A204.1 (cell line): Measurements from ENCODE around the gene MBOAT1.

Experiments used
- FAIRE-seq: peaks from 2 replicates; lab custom pipeline; 2012; peaks lifted over from hg19 to GRCh38; lab: Jason Lieb, UNC

The MBOAT1 gene

GRCh38 chr6:20137240-20137639 is 75.0 kb downstream of the MBOAT1 start:
- FAIRE-seq, result no peak

- no peak for FAIRE-seq
Observed at GRCh38 chr6:20135677-20136268, 76.5 kb downstream of the MBOAT1 start.

- FAIRE-seq, result no peak
Observed at GRCh38 chr6:20134613-20135012, 77.7 kb downstream of the MBOAT1 start.

GRCh38 chr6:20129290-20130088 is 82.8 kb downstream of the MBOAT1 start:
- FAIRE-seq, result no peak

- FAIRE-seq, result no peak
Observed at GRCh38 chr6:20128018-20128417, 84.3 kb downstream of the MBOAT1 start.

DNA sequence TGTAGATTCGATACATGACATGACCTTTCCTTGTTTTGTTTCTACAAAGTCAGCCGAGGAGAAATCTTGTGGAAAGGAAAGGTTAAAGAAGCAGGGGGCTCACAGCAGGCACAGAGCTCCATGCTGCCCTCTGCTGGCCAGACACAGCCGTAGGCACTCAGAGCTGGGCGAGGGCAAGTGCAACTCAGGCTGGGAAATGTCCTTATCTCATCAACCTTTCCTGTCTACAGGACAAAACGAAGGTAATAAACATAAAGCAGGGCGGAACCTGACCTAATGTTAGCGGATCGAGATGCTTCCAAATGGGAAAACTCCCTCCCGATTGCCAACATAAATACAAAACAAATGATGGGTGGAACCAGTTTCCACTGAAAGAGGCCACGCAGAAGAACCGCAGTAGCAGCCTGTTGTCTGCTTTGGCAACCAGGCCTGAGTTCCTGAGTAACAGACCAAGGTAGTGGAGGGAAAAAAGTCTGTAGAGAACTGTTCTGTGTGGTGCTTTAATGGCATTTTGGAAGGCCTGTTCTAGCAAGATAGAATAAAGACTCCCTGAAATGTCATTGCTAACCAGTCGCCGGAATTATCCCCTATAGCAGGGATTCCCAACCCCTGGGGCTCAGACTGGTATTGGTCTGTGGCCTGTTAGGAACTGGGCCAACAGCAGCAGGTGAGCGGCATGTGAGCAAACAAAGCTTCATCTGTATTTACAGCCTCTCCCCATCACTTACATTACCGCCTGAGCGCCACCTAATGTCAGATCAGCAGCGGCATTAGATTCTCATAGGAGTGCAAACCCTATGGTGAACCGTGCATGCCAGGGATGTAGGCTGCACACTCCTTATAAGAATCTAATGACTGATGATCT is 85.2 kb downstream of the MBOAT1 start:
- peak; percentile 14 for FAIRE-seq

DNA sequence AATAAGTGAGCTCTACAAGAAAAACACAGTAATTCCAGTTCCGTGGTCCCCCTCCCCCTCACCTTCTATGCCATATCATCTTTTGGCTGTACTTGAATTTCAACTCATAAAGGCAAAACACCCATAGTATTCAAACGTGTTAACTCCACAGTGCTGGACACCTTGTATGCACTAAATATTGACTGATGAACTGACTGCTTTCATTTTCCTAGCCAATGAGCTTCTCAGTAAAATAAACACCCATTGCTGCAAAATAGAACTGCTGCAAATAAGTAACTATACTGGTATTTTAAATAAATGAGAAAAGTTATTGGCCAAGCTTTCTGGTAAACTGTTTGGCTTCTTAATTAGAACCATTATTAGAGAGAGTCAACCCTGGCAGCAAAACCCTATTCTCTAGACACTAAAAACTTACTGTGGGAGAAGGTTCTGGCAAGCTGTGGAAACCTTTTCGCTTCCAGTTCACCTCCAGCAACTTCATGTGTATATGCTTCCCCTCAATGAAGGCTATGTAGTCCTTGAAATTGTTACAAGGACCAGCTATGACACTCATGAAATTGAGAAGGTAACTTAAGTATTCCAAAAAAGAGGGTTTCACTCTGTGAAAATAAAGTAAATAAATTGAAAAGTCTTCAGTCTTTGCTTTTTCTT is 86.0 kb downstream of the MBOAT1 start:
- no peak for FAIRE-seq

GRCh38 chr6:20124545-20124944 is 87.7 kb downstream of the MBOAT1 start:
- FAIRE-seq, result no peak

DNA sequence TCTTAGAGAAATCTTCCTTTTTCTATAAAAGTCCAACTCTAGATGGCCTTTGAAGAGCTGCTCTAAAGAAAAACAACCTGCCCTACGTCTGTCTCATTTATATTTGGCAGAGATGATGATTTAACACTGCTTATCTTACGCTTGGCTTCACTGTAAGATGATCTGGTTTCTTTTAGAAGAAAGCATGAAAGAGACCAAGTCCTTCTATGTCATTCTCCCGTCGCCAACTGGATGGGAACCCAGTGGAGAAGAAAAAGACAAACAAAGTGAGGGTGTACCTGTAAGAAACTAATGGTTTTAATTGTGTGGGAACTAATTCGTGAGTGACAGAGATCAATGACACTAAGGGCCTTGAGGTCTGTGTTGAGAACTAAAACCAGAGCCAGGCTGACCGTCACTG is 92.8 kb downstream of the MBOAT1 start:
- FAIRE-seq, result no peak

DNA sequence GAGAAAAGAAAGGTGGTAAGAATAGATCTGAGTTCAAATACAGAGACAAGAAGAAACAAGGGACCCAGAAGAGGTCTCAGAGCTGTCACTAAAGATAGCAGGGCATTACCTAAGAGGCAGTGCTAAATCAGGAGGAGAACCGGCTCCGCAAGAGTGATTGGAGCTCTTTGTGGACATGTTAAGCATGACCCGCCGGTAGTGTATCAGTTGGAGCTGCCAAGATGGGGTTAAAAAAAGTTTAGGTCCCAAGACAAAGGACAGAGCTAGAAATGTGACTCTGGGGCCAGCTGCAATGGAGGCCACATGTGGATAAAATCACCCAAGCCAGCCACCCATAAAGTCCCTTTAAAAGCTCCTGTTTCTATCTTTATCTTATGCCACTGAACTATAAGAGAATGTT is 93.4 kb downstream of the MBOAT1 start:
- no peak for FAIRE-seq

GRCh38 chr6:20117474-20117873 is 94.8 kb downstream of the MBOAT1 start:
- FAIRE-seq, result no peak

GRCh38 chr6:20116792-20117191 is 95.5 kb downstream of the MBOAT1 start:
- FAIRE-seq, result no peak

GRCh38 chr6:20115246-20115980 is 96.9 kb downstream of the MBOAT1 start:
- no peak for FAIRE-seq

- no peak for FAIRE-seq
Observed at GRCh38 chr6:20113649-20114224, 98.5 kb downstream of the MBOAT1 start.

- no peak for FAIRE-seq
Observed at GRCh38 chr6:20112841-20113240, 99.4 kb downstream of the MBOAT1 start.

- no peak for FAIRE-seq
Observed at GRCh38 chr6:20112241-20112640, 100.0 kb downstream of the MBOAT1 start.

DNA sequence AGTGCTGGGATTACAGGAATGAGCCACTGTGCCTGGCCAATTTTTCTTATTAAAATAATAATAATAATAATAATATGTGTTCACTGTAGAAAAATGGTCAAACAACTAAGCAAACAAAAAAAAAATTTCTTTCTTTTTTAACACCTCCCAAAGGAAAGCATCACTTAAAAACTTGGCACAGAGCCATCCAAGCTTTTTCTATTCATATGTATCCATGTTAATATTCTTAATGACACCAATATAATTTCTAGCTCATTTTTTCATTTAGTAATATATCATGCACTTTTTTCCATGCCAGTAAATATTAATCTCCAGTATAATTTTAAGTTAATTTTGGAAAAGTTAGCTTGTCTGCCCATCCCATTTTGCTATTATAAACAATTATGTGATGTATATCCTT is 101.8 kb downstream of the MBOAT1 start:
- FAIRE-seq, result no peak

DNA sequence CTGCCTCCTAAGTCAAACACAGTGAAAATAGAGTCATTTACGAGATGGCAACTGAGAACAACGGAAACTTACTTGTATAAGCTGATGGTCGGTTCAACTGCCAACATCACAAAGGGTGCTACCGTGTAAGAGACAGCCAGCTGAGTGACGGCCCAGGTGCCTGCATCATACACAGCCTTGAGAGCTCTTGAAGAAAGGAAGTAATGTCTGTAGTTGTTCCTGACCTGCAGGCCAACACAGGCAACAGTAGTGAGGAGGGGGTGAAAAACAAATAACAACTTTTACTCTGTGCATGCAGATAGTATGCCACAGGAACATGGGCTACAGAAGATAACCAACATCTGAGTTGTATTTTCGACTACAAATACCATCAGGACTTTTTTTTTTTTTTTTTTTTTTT is 102.7 kb downstream of the MBOAT1 start:
- FAIRE-seq, result no peak

GRCh38 chr6:20105838-20106237 is 106.4 kb downstream of the MBOAT1 start:
- no peak for FAIRE-seq

GRCh38 chr6:20104696-20105095 is 107.6 kb downstream of the MBOAT1 start:
- FAIRE-seq, result no peak

GRCh38 chr6:20102397-20103073 is 109.7 kb downstream of the MBOAT1 start:
- no peak for FAIRE-seq
